ENCODE results near the gene FANCD2OS. TPM values are rescaled to one million over a fixed set of nuclear protein-coding genes. Genes with fewer than 3 reads are reported as not detected.

The FANCD2OS gene
- polyA plus RNA-seq, 2 of the 4 experiments (the other 2 are of a cell fraction) = not detected

GRCh38 chr3:10121064-10121463, 13.0 kb upstream of the FANCD2OS start:
- ChIA-PET POLR2A (no interaction called here), CTCF (no interaction called here)
- no peak for TF ChIP-seq HEYL (CRISPR knock-in tag; IDR thresholded peaks at IDR 0.05)
- TF ChIP-seq CHD2 (IDR thresholded peaks at IDR 0.05; ENCODE audit: low read length, partially characterized antibody) = no peak
- TF ChIP-seq, protein P1, sequence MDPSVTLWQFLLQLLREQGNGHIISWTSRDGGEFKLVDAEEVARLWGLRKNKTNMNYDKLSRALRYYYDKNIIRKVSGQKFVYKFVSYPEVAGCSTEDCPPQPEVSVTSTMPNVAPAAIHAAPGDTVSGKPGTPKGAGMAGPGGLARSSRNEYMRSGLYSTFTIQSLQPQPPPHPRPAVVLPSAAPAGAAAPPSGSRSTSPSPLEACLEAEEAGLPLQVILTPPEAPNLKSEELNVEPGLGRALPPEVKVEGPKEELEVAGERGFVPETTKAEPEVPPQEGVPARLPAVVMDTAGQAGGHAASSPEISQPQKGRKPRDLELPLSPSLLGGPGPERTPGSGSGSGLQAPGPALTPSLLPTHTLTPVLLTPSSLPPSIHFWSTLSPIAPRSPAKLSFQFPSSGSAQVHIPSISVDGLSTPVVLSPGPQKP (IDR thresholded peaks at IDR 0.05; ENCODE audit: low read depth, low read length) = no peak
- no peak for TF ChIP-seq RCOR1 (IDR thresholded peaks at IDR 0.05; ENCODE audit: low read depth, low read length)
- TF ChIP-seq, protein P2, sequence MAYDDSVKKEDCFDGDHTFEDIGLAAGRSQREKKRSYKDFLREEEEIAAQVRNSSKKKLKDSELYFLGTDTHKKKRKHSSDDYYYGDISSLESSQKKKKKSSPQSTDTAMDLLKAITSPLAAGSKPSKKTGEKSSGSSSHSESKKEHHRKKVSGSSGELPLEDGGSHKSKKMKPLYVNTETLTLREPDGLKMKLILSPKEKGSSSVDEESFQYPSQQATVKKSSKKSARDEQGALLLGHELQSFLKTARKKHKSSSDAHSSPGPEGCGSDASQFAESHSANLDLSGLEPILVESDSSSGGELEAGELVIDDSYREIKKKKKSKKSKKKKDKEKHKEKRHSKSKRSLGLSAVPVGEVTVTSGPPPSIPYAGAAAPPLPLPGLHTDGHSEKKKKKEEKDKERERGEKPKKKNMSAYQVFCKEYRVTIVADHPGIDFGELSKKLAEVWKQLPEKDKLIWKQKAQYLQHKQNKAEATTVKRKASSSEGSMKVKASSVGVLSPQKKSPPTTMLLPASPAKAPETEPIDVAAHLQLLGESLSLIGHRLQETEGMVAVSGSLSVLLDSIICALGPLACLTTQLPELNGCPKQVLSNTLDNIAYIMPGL (CRISPR knock-in tag; IDR thresholded peaks at IDR 0.05; ENCODE audit: borderline replicate concordance) = no peak
- no peak for TF ChIP-seq KDM5A (IDR thresholded peaks at IDR 0.05)
- no peak for TF ChIP-seq ZC3H11A (IDR thresholded peaks at IDR 0.05)
- TF ChIP-seq, protein P3, sequence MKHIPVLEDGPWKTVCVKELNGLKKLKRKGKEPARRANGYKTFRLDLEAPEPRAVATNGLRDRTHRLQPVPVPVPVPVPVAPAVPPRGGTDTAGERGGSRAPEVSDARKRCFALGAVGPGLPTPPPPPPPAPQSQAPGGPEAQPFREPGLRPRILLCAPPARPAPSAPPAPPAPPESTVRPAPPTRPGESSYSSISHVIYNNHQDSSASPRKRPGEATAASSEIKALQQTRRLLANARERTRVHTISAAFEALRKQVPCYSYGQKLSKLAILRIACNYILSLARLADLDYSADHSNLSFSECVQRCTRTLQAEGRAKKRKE (CRISPR knock-in tag; IDR thresholded peaks at IDR 0.05; ENCODE audit: low read depth) = no peak
- FAIRE-seq (no peak), DNase-seq (ENCODE audit: low read depth in 1 of 2, low spot score in 1 of 2) (no peak), ATAC-seq (no peak)
- H3K4me2 ChIP-seq = no peak overlapping the region
- peaks cover 10% of the 10 kb centered on the region for H3K4me1 ChIP-seq
- H3K4me3 ChIP-seq = no peak overlapping the region
- H3K9me3 ChIP-seq = no peaks in the 10 kb centered on the region
- WGBS (ENCODE audit: missing lambda C conversion rate) = 94% methylated on average over 2 of the region's 2 CpGs
- no peak overlapping the region for H3K27ac ChIP-seq

GRCh38 chr3:10119376-10119775, 11.3 kb upstream of the FANCD2OS start:
- no peak for TF ChIP-seq FOXS1 (CRISPR knock-in tag; IDR thresholded peaks at IDR 0.05)
- TF ChIP-seq SMC3 (IDR thresholded peaks at IDR 0.05) = no peak
- TF ChIP-seq HEYL (CRISPR knock-in tag; IDR thresholded peaks at IDR 0.05) = no peak
- no peak for TF ChIP-seq EHF (CRISPR knock-in tag; IDR thresholded peaks at IDR 0.05)
- TF ChIP-seq ESRRA (IDR thresholded peaks at IDR 0.05; ENCODE audit: borderline replicate concordance, low read length) = no peak
- TF ChIP-seq MAX (IDR thresholded peaks at IDR 0.05) = no peak
- no peak for TF ChIP-seq CBX2 (IDR thresholded peaks at IDR 0.05; ENCODE audit: borderline replicate concordance, low read depth)
- no peak for TF ChIP-seq NR3C1 (IDR thresholded peaks at IDR 0.05)
- TF ChIP-seq, protein P4, sequence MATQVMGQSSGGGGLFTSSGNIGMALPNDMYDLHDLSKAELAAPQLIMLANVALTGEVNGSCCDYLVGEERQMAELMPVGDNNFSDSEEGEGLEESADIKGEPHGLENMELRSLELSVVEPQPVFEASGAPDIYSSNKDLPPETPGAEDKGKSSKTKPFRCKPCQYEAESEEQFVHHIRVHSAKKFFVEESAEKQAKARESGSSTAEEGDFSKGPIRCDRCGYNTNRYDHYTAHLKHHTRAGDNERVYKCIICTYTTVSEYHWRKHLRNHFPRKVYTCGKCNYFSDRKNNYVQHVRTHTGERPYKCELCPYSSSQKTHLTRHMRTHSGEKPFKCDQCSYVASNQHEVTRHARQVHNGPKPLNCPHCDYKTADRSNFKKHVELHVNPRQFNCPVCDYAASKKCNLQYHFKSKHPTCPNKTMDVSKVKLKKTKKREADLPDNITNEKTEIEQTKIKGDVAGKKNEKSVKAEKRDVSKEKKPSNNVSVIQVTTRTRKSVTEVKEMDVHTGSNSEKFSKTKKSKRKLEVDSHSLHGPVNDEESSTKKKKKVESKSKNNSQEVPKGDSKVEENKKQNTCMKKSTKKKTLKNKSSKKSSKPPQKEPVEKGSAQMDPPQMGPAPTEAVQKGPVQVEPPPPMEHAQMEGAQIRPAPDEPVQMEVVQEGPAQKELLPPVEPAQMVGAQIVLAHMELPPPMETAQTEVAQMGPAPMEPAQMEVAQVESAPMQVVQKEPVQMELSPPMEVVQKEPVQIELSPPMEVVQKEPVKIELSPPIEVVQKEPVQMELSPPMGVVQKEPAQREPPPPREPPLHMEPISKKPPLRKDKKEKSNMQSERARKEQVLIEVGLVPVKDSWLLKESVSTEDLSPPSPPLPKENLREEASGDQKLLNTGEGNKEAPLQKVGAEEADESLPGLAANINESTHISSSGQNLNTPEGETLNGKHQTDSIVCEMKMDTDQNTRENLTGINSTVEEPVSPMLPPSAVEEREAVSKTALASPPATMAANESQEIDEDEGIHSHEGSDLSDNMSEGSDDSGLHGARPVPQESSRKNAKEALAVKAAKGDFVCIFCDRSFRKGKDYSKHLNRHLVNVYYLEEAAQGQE (IDR thresholded peaks at IDR 0.05) = no peak
- TF ChIP-seq PHF8 (IDR thresholded peaks at IDR 0.05; ENCODE audit: borderline replicate concordance, low read depth) = no peak
- TF ChIP-seq RFX5 (IDR thresholded peaks at IDR 0.05) = no peak
- no peak for TF ChIP-seq KDM1A (IDR thresholded peaks at IDR 0.05; ENCODE audit: low read depth)
- TF ChIP-seq POLR2AphosphoS2 (conservative IDR thresholded peaks at IDR 0.05; ENCODE audit: low read length) = no peak
- no peak for TF ChIP-seq ZNF302 (CRISPR knock-in tag; IDR thresholded peaks at IDR 0.05)
- H3K9me3 ChIP-seq = no peaks in the 10 kb centered on the region
- no peak overlapping the region for H3K4me2 ChIP-seq
- H3K4me1 ChIP-seq = peaks cover 10% of the 10 kb centered on the region
- DNase-seq (ENCODE audit: low read depth in 1 of 2, low spot score in 1 of 2) (no peak), FAIRE-seq (no peak), ATAC-seq (no peak)
- no peak overlapping the region for H3K4me3 ChIP-seq
- ChIA-PET CTCF (no interaction called here), POLR2A (no interaction called here)
- H3K27ac ChIP-seq = no peak overlapping the region
- WGBS (ENCODE audit: missing lambda C conversion rate) = 87% methylated on average over 4 of the region's 4 CpGs

Data from A549 (cell line).